ENCODE results near the gene ATF4.

DNA sequence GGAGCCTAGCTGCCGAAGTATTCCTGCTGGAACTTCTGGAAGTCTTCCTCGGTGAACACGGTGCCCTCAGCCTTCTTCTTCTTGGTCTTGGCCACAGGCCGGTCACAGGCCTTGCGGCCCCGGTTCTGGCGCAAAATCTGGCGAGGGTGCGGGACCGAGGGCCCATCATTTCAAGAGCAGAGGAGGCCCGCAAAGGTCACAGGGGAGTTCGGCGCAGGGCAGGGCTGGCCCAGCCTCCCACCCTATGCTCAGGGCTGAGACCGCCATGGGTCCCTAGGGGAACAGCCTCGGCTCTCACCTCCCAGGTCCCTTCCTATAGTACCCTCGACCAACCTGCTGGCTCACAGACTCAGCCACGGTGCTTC, 9.1 kb downstream of the ATF4 start:
- TF ChIP-seq, protein P1, sequence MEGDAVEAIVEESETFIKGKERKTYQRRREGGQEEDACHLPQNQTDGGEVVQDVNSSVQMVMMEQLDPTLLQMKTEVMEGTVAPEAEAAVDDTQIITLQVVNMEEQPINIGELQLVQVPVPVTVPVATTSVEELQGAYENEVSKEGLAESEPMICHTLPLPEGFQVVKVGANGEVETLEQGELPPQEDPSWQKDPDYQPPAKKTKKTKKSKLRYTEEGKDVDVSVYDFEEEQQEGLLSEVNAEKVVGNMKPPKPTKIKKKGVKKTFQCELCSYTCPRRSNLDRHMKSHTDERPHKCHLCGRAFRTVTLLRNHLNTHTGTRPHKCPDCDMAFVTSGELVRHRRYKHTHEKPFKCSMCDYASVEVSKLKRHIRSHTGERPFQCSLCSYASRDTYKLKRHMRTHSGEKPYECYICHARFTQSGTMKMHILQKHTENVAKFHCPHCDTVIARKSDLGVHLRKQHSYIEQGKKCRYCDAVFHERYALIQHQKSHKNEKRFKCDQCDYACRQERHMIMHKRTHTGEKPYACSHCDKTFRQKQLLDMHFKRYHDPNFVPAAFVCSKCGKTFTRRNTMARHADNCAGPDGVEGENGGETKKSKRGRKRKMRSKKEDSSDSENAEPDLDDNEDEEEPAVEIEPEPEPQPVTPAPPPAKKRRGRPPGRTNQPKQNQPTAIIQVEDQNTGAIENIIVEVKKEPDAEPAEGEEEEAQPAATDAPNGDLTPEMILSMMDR (conservative IDR thresholded peaks at IDR 0.05 in 1 of 2, IDR thresholded peaks at IDR 0.05 in 1 of 2; ENCODE audit: extremely low read depth in 1 of 2, insufficient read depth in 1 of 2, low read depth in 1 of 2, low read length in 2 of 2): no peak
- no peak for TF ChIP-seq EZH2 (IDR thresholded peaks at IDR 0.05; ENCODE audit: borderline replicate concordance, low read length)
